ENCODE measurements around the gene COL3A1. TPM values are rescaled to one million over a fixed set of nuclear protein-coding genes. Genes with fewer than 3 reads are reported as not detected.

Gene COL3A1
- 6,920 TPM for total RNA-seq

GRCh38 chr2:188974164-188974563 lies at the start of gene COL3A1:
COL3A1 (plus strand) TSS chr2:188974373; CDS start chr2:188974490, 117 bp downstream.
- Histone ChIP-seq H3K4me1 (ENCODE audit: control insufficient read depth in 3 of 3, insufficient read depth in 3 of 3, low read length in 3 of 3) (no peaks in the 10 kb centered on the region), H3K9me3 (ENCODE audit: control insufficient read depth in 3 of 3, low read length in 3 of 3) (no peaks in the 10 kb centered on the region), H3K36me3 (ENCODE audit: control insufficient read depth in 3 of 3, insufficient read depth in 3 of 3, low read length in 3 of 3) (no peaks in the 10 kb centered on the region), H3K4me3 (ENCODE audit: low read length in 3 of 3) (peak within 1 kb of the TSS; percentile 54 to 66 (median 64)), H3K27me3 (ENCODE audit: control insufficient read depth in 3 of 3, insufficient read depth in 3 of 3, low read length in 3 of 3) (peaks cover 0 to 2% (median 0%) of the 10 kb centered on the region in 3 donors), H3K9ac (ENCODE audit: low read depth in 1 of 3, low read length in 3 of 3) (peak within 1 kb of the TSS; percentile 51 to 74 (median 63)), H3K27ac (ENCODE audit: low read depth, low read length) (peak within 1 kb of the TSS; percentile 73)

- Histone ChIP-seq H3K36me3 (ENCODE audit: control insufficient read depth in 3 of 3, insufficient read depth in 3 of 3, low read length in 3 of 3) (no peaks in the 10 kb centered on the region), H3K9me3 (ENCODE audit: control insufficient read depth in 3 of 3, low read length in 3 of 3) (peaks cover 4 to 10% (median 6%) of the 10 kb centered on the region in 3 donors), H3K4me1 (ENCODE audit: control insufficient read depth in 3 of 3, insufficient read depth in 3 of 3, low read length in 3 of 3) (no peaks in the 10 kb centered on the region)
Measured at GRCh38 chr2:188928643-188929042, 45.5 kb upstream of the COL3A1 start.

GRCh38 chr2:188931361-188931760 lies 42.8 kb upstream of the COL3A1 start:
- Histone ChIP-seq H3K36me3 (ENCODE audit: control insufficient read depth in 3 of 3, insufficient read depth in 3 of 3, low read length in 3 of 3) (no peaks in the 10 kb centered on the region), H3K4me3 (ENCODE audit: low read length in 3 of 3) (no peak overlapping the region), H3K9me3 (ENCODE audit: control insufficient read depth in 3 of 3, low read length in 3 of 3) (peaks cover 4 to 10% (median 6%) of the 10 kb centered on the region in 3 donors), H3K4me1 (ENCODE audit: control insufficient read depth in 3 of 3, insufficient read depth in 3 of 3, low read length in 3 of 3) (no peaks in the 10 kb centered on the region), H3K27ac (ENCODE audit: low read depth, low read length) (no peak overlapping the region), H3K9ac (ENCODE audit: low read depth in 1 of 3, low read length in 3 of 3) (no peak overlapping the region), H3K27me3 (ENCODE audit: control insufficient read depth in 3 of 3, insufficient read depth in 3 of 3, low read length in 3 of 3) (no peaks in the 10 kb centered on the region)

More at GRCh38 chr2:188928643-188929042, 45.5 kb upstream of the COL3A1 start:
- Histone ChIP-seq H3K27me3 (ENCODE audit: control insufficient read depth in 3 of 3, insufficient read depth in 3 of 3, low read length in 3 of 3) (no peaks in the 10 kb centered on the region), H3K27ac (ENCODE audit: low read depth, low read length) (no peak overlapping the region), H3K4me3 (ENCODE audit: low read length in 3 of 3) (no peak overlapping the region), H3K9ac (ENCODE audit: low read depth in 1 of 3, low read length in 3 of 3) (no peak overlapping the region)

GRCh38 chr2:188937228-188938220 lies 36.6 kb upstream of the COL3A1 start:
- no peaks in the 10 kb centered on the region for H3K27me3 ChIP-seq (ENCODE audit: control insufficient read depth in 3 of 3, insufficient read depth in 3 of 3, low read length in 3 of 3)
- no peaks in the 10 kb centered on the region for H3K4me1 ChIP-seq (ENCODE audit: control insufficient read depth in 3 of 3, insufficient read depth in 3 of 3, low read length in 3 of 3)
- H3K36me3 ChIP-seq (ENCODE audit: control insufficient read depth in 3 of 3, insufficient read depth in 3 of 3, low read length in 3 of 3) = no peaks in the 10 kb centered on the region
- no peak overlapping the region for H3K4me3 ChIP-seq (ENCODE audit: low read length in 3 of 3)
- H3K9me3 ChIP-seq (ENCODE audit: control insufficient read depth in 3 of 3, low read length in 3 of 3) = no peaks in the 10 kb centered on the region
- peak overlapping the region; percentile 39 for H3K27ac ChIP-seq (ENCODE audit: low read depth, low read length)
- H3K9ac ChIP-seq (ENCODE audit: low read depth in 1 of 3, low read length in 3 of 3) = no peak overlapping the region

GRCh38 chr2:188940171-188940570 lies 34.0 kb upstream of the COL3A1 start:
- peak overlapping the region; percentile 10 for H3K27ac ChIP-seq (ENCODE audit: low read depth, low read length)
- H3K36me3 ChIP-seq (ENCODE audit: control insufficient read depth in 3 of 3, insufficient read depth in 3 of 3, low read length in 3 of 3) = no peaks in the 10 kb centered on the region
- H3K9ac ChIP-seq (ENCODE audit: low read depth in 1 of 3, low read length in 3 of 3) = no peak overlapping the region
- no peaks in the 10 kb centered on the region for H3K4me1 ChIP-seq (ENCODE audit: control insufficient read depth in 3 of 3, insufficient read depth in 3 of 3, low read length in 3 of 3)
- H3K9me3 ChIP-seq (ENCODE audit: control insufficient read depth in 3 of 3, low read length in 3 of 3) = no peaks in the 10 kb centered on the region
- H3K27me3 ChIP-seq (ENCODE audit: control insufficient read depth in 3 of 3, insufficient read depth in 3 of 3, low read length in 3 of 3) = no peaks in the 10 kb centered on the region
- H3K4me3 ChIP-seq (ENCODE audit: low read length in 3 of 3) = no peak overlapping the region

GRCh38 chr2:188944442-188944841 lies 29.7 kb upstream of the COL3A1 start:
- Histone ChIP-seq H3K4me3 (ENCODE audit: low read length in 3 of 3) (no peak overlapping the region), H3K27me3 (ENCODE audit: control insufficient read depth in 3 of 3, insufficient read depth in 3 of 3, low read length in 3 of 3) (no peaks in the 10 kb centered on the region), H3K4me1 (ENCODE audit: control insufficient read depth in 3 of 3, insufficient read depth in 3 of 3, low read length in 3 of 3) (no peaks in the 10 kb centered on the region), H3K27ac (ENCODE audit: low read depth, low read length) (no peak overlapping the region), H3K9ac (ENCODE audit: low read depth in 1 of 3, low read length in 3 of 3) (no peak overlapping the region), H3K36me3 (ENCODE audit: control insufficient read depth in 3 of 3, insufficient read depth in 3 of 3, low read length in 3 of 3) (no peaks in the 10 kb centered on the region), H3K9me3 (ENCODE audit: control insufficient read depth in 3 of 3, low read length in 3 of 3) (no peaks in the 10 kb centered on the region)

GRCh38 chr2:188949046-188949818 lies 24.9 kb upstream of the COL3A1 start:
- Histone ChIP-seq H3K27me3 (ENCODE audit: control insufficient read depth in 3 of 3, insufficient read depth in 3 of 3, low read length in 3 of 3) (no peaks in the 10 kb centered on the region), H3K27ac (ENCODE audit: low read depth, low read length) (no peak overlapping the region), H3K9ac (ENCODE audit: low read depth in 1 of 3, low read length in 3 of 3) (no peak overlapping the region), H3K4me3 (ENCODE audit: low read length in 3 of 3) (no peak overlapping the region), H3K4me1 (ENCODE audit: control insufficient read depth in 3 of 3, insufficient read depth in 3 of 3, low read length in 3 of 3) (no peaks in the 10 kb centered on the region), H3K36me3 (ENCODE audit: control insufficient read depth in 3 of 3, insufficient read depth in 3 of 3, low read length in 3 of 3) (no peaks in the 10 kb centered on the region), H3K9me3 (ENCODE audit: control insufficient read depth in 3 of 3, low read length in 3 of 3) (no peaks in the 10 kb centered on the region)

- H3K27ac ChIP-seq (ENCODE audit: low read depth, low read length) = no peak overlapping the region
- H3K4me3 ChIP-seq (ENCODE audit: low read length in 3 of 3) = no peak overlapping the region
- H3K4me1 ChIP-seq (ENCODE audit: control insufficient read depth in 3 of 3, insufficient read depth in 3 of 3, low read length in 3 of 3) = no peaks in the 10 kb centered on the region
Measured at GRCh38 chr2:188952901-188953300, 21.3 kb upstream of the COL3A1 start.

GRCh38 chr2:188956290-188956689 lies 17.9 kb upstream of the COL3A1 start:
- H3K27me3 ChIP-seq (ENCODE audit: control insufficient read depth in 3 of 3, insufficient read depth in 3 of 3, low read length in 3 of 3) = no peaks in the 10 kb centered on the region
- no peak overlapping the region for H3K27ac ChIP-seq (ENCODE audit: low read depth, low read length)
- H3K9me3 ChIP-seq (ENCODE audit: control insufficient read depth in 3 of 3, low read length in 3 of 3) = no peaks in the 10 kb centered on the region
- H3K4me1 ChIP-seq (ENCODE audit: control insufficient read depth in 3 of 3, insufficient read depth in 3 of 3, low read length in 3 of 3) = no peaks in the 10 kb centered on the region
- H3K9ac ChIP-seq (ENCODE audit: low read depth in 1 of 3, low read length in 3 of 3) = no peak overlapping the region
- H3K4me3 ChIP-seq (ENCODE audit: low read length in 3 of 3) = no peak overlapping the region
- H3K36me3 ChIP-seq (ENCODE audit: control insufficient read depth in 3 of 3, insufficient read depth in 3 of 3, low read length in 3 of 3) = no peaks in the 10 kb centered on the region

More at GRCh38 chr2:188952901-188953300, 21.3 kb upstream of the COL3A1 start:
- Histone ChIP-seq H3K9ac (ENCODE audit: low read depth in 1 of 3, low read length in 3 of 3) (no peak overlapping the region), H3K36me3 (ENCODE audit: control insufficient read depth in 3 of 3, insufficient read depth in 3 of 3, low read length in 3 of 3) (no peaks in the 10 kb centered on the region), H3K9me3 (ENCODE audit: control insufficient read depth in 3 of 3, low read length in 3 of 3) (no peaks in the 10 kb centered on the region), H3K27me3 (ENCODE audit: control insufficient read depth in 3 of 3, insufficient read depth in 3 of 3, low read length in 3 of 3) (no peaks in the 10 kb centered on the region)

- no peaks in the 10 kb centered on the region for H3K4me1 ChIP-seq (ENCODE audit: control insufficient read depth in 3 of 3, insufficient read depth in 3 of 3, low read length in 3 of 3)
- H3K36me3 ChIP-seq (ENCODE audit: control insufficient read depth in 3 of 3, insufficient read depth in 3 of 3, low read length in 3 of 3) = no peaks in the 10 kb centered on the region
- H3K9me3 ChIP-seq (ENCODE audit: control insufficient read depth in 3 of 3, low read length in 3 of 3) = no peaks in the 10 kb centered on the region
- H3K27me3 ChIP-seq (ENCODE audit: control insufficient read depth in 3 of 3, insufficient read depth in 3 of 3, low read length in 3 of 3) = no peaks in the 10 kb centered on the region
- H3K4me3 ChIP-seq (ENCODE audit: low read length in 3 of 3) = no peak overlapping the region
- no peak overlapping the region for H3K9ac ChIP-seq (ENCODE audit: low read depth in 1 of 3, low read length in 3 of 3)
- H3K27ac ChIP-seq (ENCODE audit: low read depth, low read length) = no peak overlapping the region
Measured at GRCh38 chr2:188956961-188957360, 17.2 kb upstream of the COL3A1 start.

Measured in skeletal muscle tissue (tissue), 4 donors.